SK-N-SH (cell line): Measurements from ENCODE around the gene ABCB10. TPM values are rescaled to one million over a fixed set of nuclear protein-coding genes. Genes with fewer than 3 reads are reported as not detected.

ENCODE experiments used
- CTCF ChIA-PET: fragments of 300-600, 350-600 bp; formaldehyde crosslinking; extraction: SDS; loops from one replicate; lab custom pipeline; 2021; lab: Yijun Ruan, JAX
- POLR2A ChIA-PET: fragments of 350-600 bp; sonication (Branson Sonifier 250); formaldehyde crosslinking; extraction: SDS; loops from one replicate; lab custom pipeline; 2020; ENCODE audit warnings: antibody characterized with exemption, inconsistent platforms; lab: Yijun Ruan, JAX
- DNase-seq: peaks from one replicate; pipeline ENCODE4 v3.0.0; 2012
- H2AFZ ChIP-seq: fragments of 200-600 bp; sonication (generic); 2 replicates; pipeline ENCODE4 v1.8.1; 2016; ENCODE audit warnings: antibody characterized with exemption, mild to moderate bottlenecking, low read depth
- H3F3A ChIP-seq: fragments of 200-600 bp; sonication (generic); replicated peaks from 2 replicates; pipeline ENCODE3; 2016; ENCODE audit warnings: antibody characterized with exemption, mild to moderate bottlenecking; ENCODE audit not compliant: insufficient read depth
- H3K27ac ChIP-seq, 2 experiments: fragments of 200-500 bp in 1 of 2; fragments of 200-600 bp in 1 of 2; sonication (Bioruptor generic) in 1 of 2; sonication (generic), shearing (Covaris generic) in 1 of 2; 2 replicates each; pipeline versions ENCODE4 v1.5.1 to v1.6.1; 2014 to 2016; ENCODE audit warnings: low read depth in 2 of 2, inconsistent platforms in 1 of 2, low read length in 1 of 2, mild to moderate bottlenecking in 1 of 2, mixed read lengths in 1 of 2
- H3K27me3 ChIP-seq: fragments of 200-600 bp; sonication (generic), shearing (Covaris generic); 2 replicates; pipeline ENCODE4 v1.6.1; 2016; ENCODE audit warnings: mixed run types; ENCODE audit not compliant: insufficient read depth
- H3K36me3 ChIP-seq, 2 experiments: fragments of 200-500 bp in 1 of 2; fragments of 200-600 bp in 1 of 2; sonication (Bioruptor generic) in 1 of 2; sonication (generic) in 1 of 2; replicated peaks in 1 of 2; 2 replicates each; pipeline versions ENCODE3 to v1.5.1; 2014 to 2016; ENCODE audit warnings: low read length in 1 of 2, mild to moderate bottlenecking in 1 of 2; ENCODE audit not compliant: insufficient read depth in 2 of 2, control insufficient read depth in 1 of 2
- H3K4me1 ChIP-seq, 2 experiments: fragments of 200-500 bp in 1 of 2; fragments of 200-600 bp in 1 of 2; sonication (Bioruptor generic) in 1 of 2; sonication (generic), shearing (Covaris generic) in 1 of 2; 2 replicates each; pipeline versions ENCODE4 v1.5.1 to v1.6.1; 2014 to 2016; ENCODE audit warnings: low read depth in 1 of 2, low read length in 1 of 2, mixed run types in 1 of 2; ENCODE audit not compliant: insufficient read depth in 2 of 2, control insufficient read depth in 1 of 2
- H3K4me2 ChIP-seq: fragments of 200-600 bp; sonication (generic), shearing (Covaris generic); 2 replicates; pipeline ENCODE4 v1.6.1; 2017; ENCODE audit warnings: mixed run types
- H3K4me3 ChIP-seq, 2 experiments: fragments of 200-500 bp in 1 of 2; fragments of 200-600 bp in 1 of 2; sonication (Bioruptor generic) in 1 of 2; sonication (generic), shearing (Covaris generic) in 1 of 2; 2 replicates each; pipeline versions ENCODE4 v1.5.1 to v1.8.1; 2014 to 2016; ENCODE audit warnings: low read depth in 2 of 2, inconsistent platforms in 1 of 2, low read length in 1 of 2, mild to moderate bottlenecking in 1 of 2, mixed read lengths in 1 of 2, moderate library complexity in 1 of 2
- H3K79me2 ChIP-seq: fragments of 200-600 bp; sonication (generic); 2 replicates; pipeline ENCODE4 v1.8.1; 2017; ENCODE audit warnings: mild to moderate bottlenecking; ENCODE audit not compliant: insufficient read depth
- H3K9ac ChIP-seq: fragments of 200-600 bp; sonication (generic); 2 replicates; pipeline ENCODE4 v1.6.1; 2017; ENCODE audit warnings: mixed run types
- H3K9me2 ChIP-seq: fragments of 200-600 bp; sonication (generic); 2 replicates; pipeline ENCODE4 v1.6.1; 2017; ENCODE audit warnings: mixed run types
- H3K9me3 ChIP-seq: fragments of 200-600 bp; sonication (generic); 2 replicates; pipeline ENCODE4 v1.6.1; 2017; ENCODE audit warnings: mixed run types, mild to moderate bottlenecking, moderate library complexity
- H4K20me1 ChIP-seq: fragments of 200-600 bp; sonication (generic); 2 replicates; pipeline ENCODE4 v1.6.1; 2017; ENCODE audit warnings: mild to moderate bottlenecking, mixed run types; ENCODE audit not compliant: insufficient read depth
- CHD2 ChIP-seq: fragments of 150-350 bp; IDR thresholded peaks from 2 replicates; pipeline ENCODE4 v1.6.1; 2018; ENCODE audit warnings: low read length; ENCODE audit not compliant: partially characterized antibody
- CTCF ChIP-seq: fragments of 200-600 bp; sonication (generic); IDR thresholded peaks from 2 replicates; pipeline ENCODE4 v1.6.1; 2017; ENCODE audit warnings: antibody characterized with exemption, mild to moderate bottlenecking, moderate library complexity
- EP300 ChIP-seq, 2 experiments: IDR thresholded peaks; 2 replicates each; pipeline versions ENCODE4 v1.4.0 to v1.6.1; 2012; ENCODE audit warnings: borderline replicate concordance in 1 of 2, low read depth in 1 of 2, low read length in 1 of 2
- EZH2phosphoT487 ChIP-seq: fragments of 200-600 bp; sonication (generic); IDR thresholded peaks from 2 replicates; pipeline ENCODE4 v1.6.1; 2017; ENCODE audit warnings: low read depth, mixed run types, mild to moderate bottlenecking, antibody characterized with exemption, moderate library complexity, borderline replicate concordance
- FOSL2 ChIP-seq: IDR thresholded peaks from 2 replicates; pipeline ENCODE4 v1.4.0; 2012; ENCODE audit warnings: low read depth, mild to moderate bottlenecking, moderate library complexity, borderline replicate concordance
- GATA2 ChIP-seq: sonication (generic); formaldehyde crosslinking; IDR thresholded peaks from 2 replicates; pipeline ENCODE4 v1.5.0; 2020; ENCODE audit warnings: mild to moderate bottlenecking, missing genetic modification reagents
- IRF3 ChIP-seq: fragments of 150-350 bp; IDR thresholded peaks from 2 replicates; pipeline ENCODE4 v1.6.1; 2016; ENCODE audit warnings: mild to moderate bottlenecking, low read depth, low read length
- JUND ChIP-seq: IDR thresholded peaks from 2 replicates; pipeline ENCODE4 v1.4.0; 2012
- MEF2A ChIP-seq: IDR thresholded peaks from 2 replicates; pipeline ENCODE4 v1.4.0; 2012; ENCODE audit warnings: low read depth, borderline replicate concordance
- NFIC ChIP-seq: IDR thresholded peaks from 2 replicates; pipeline ENCODE4 v1.4.0; 2012; ENCODE audit warnings: borderline replicate concordance
- NRF1 ChIP-seq: IDR thresholded peaks from 2 replicates; pipeline ENCODE4 v1.6.1; 2012; ENCODE audit warnings: low read depth, mild to moderate bottlenecking, low read length
- PBX3 ChIP-seq: IDR thresholded peaks from 2 replicates; pipeline ENCODE4; 2012
- POLR2AphosphoS5 ChIP-seq: IDR thresholded peaks from 2 replicates; pipeline ENCODE4 v1.6.1; 2012; ENCODE audit warnings: low read depth, low read length
- RAD21 ChIP-seq: IDR thresholded peaks from 2 replicates; pipeline ENCODE4 v1.6.1; 2012; ENCODE audit warnings: mild to moderate bottlenecking, low read length
- RCOR1 ChIP-seq: fragments of 150-350 bp; IDR thresholded peaks from 2 replicates; pipeline ENCODE4 v1.6.1; 2017; ENCODE audit warnings: antibody characterized with exemption, low read length
- REST ChIP-seq: IDR thresholded peaks from 2 replicates; pipeline ENCODE4 v1.6.1; 2012; ENCODE audit warnings: mild to moderate bottlenecking, low read depth, low read length, moderate library complexity
- RXRA ChIP-seq: IDR thresholded peaks from 2 replicates; pipeline ENCODE4 v1.4.0; 2012; ENCODE audit warnings: low read depth, mild to moderate bottlenecking, borderline replicate concordance
- SMC3 ChIP-seq: IDR thresholded peaks from 2 replicates; pipeline ENCODE4 v1.6.1; 2012; ENCODE audit warnings: low read depth, low read length, improper control_type of control experiment
- TCF12 ChIP-seq: IDR thresholded peaks from 2 replicates; pipeline ENCODE4 v1.4.0; 2012
- TEAD4 ChIP-seq: IDR thresholded peaks from 2 replicates; pipeline ENCODE4 v1.4.0; 2012; ENCODE audit warnings: mild to moderate bottlenecking, borderline replicate concordance; ENCODE audit not compliant: insufficient read depth
- YY1 ChIP-seq: IDR thresholded peaks from 2 replicates; pipeline ENCODE4 v1.4.0; 2012; ENCODE audit warnings: low read depth, mild to moderate bottlenecking
- ZBTB33 ChIP-seq: IDR thresholded peaks from 2 replicates; pipeline ENCODE4 v1.4.0; 2012; ENCODE audit warnings: low read depth, borderline replicate concordance
- WGBS: methylation state at CpG from one replicate; pipeline ENCODE4 v1.1.6; 2017; ENCODE audit warnings: low lambda C conversion rate; 5-methylcytosine and 5-hydroxymethylcytosine counted together
- polyA plus RNA-seq, 3 experiments: library from polyadenylated mRNA; depleted of rRNA; stranded (reverse); fragments of >200 nt; gene quantifications; 2 replicates each; pipeline ENCODE4 v1.2.3, GENCODE V29; 2012

The ABCB10 gene
- polyA plus RNA-seq, 1 of the 3 experiments (the other 2 are of a cell fraction) = 5.7 TPM

- Histone ChIP-seq H3F3A (peaks cover under 1% of the 10 kb centered on the region), H3K4me1 (peaks cover 9 to 19% of the 10 kb centered on the region in 2 experiments; a peak in 3 of 4 replicates), H3K9me2 (no peaks in the 10 kb centered on the region), H3K9ac (peak within 1 kb of the TSS; percentile 95), H4K20me1 (no peaks in the 10 kb centered on the region), H3K27me3 (no peaks in the 10 kb centered on the region), H3K79me2 (peaks cover 46% of the 10 kb centered on the region), H2AFZ (peak within 1 kb of the TSS; percentile 96), H3K36me3 (peaks cover 15 to 20% of the 10 kb centered on the region in 2 experiments), H3K4me3 (peak within 1 kb of the TSS; percentile 80 to 94), H3K4me2 (peak within 1 kb of the TSS; percentile 68), H3K27ac (peak within 1 kb of the TSS; percentile 82 to 98), H3K9me3 (no peaks in the 10 kb centered on the region)
- ChIA-PET CTCF (interaction anchor here (0.7 to 1.9 kb wide), 10 partner anchors 11 to 844 kb away, joined by 3 to 8 read pairs (median 4); partner anchors contain the start of gene ABCB10), POLR2A (interaction anchor here (1.0 to 1.9 kb wide), 4 partner anchors 26 to 249 kb away, joined by 3 to 8 read pairs (median 4); partner anchors contain the start of gene ABCB10)
- DNase-seq = peak; percentile 95
- WGBS = 2% methylated on average over 38 of the region's 65 CpGs
- TF ChIP-seq RAD21 = no peak
- no peak for TF ChIP-seq SMC3
- peak; percentile 94 for TF ChIP-seq ZBTB33
- TF ChIP-seq GATA2 (CRISPR knock-in tag) = no peak
- no peak for TF ChIP-seq FOSL2
- peak; percentile 90 for TF ChIP-seq YY1
- TF ChIP-seq EZH2phosphoT487 = no peak
- peak; percentile 46; the same call in 1 of the 2 replicates for TF ChIP-seq REST
- no peak for TF ChIP-seq PBX3
- TF ChIP-seq CTCF = no peak
- TF ChIP-seq NRF1 = peak; percentile 19; the same call in 1 of the 2 replicates
- TF ChIP-seq NFIC = no peak
- TF ChIP-seq MEF2A = no peak
- no peak for TF ChIP-seq RXRA
- TF ChIP-seq JUND = no peak
- TF ChIP-seq TEAD4 = no peak
- TF ChIP-seq TCF12 = no peak
- peak; percentile 99 for TF ChIP-seq POLR2AphosphoS5
- no peak for TF ChIP-seq IRF3
- TF ChIP-seq CHD2 = peak; percentile 97
- TF ChIP-seq RCOR1 = no peak
- TF ChIP-seq EP300 (IDR thresholded peaks at IDR 0.05; ENCODE audit: borderline replicate concordance in 1 of 2, low read depth in 1 of 2, low read length in 1 of 2) = no peak
Observed at GRCh38 chr1:229507951-229508822, 50.3 kb downstream of the ABCB10 start, which contains the start of gene NUP133. TSS of gene NUP133 (minus strand) at chr1:229508341. CDS start at chr1:229508249, 92 bp downstream.
